Adrenal gland (tissue), 12 donors: ENCODE data around the gene BRMS1. TPM values are rescaled to one million over a fixed set of nuclear protein-coding genes. Genes with fewer than 3 reads are reported as not detected.

Experiments used
- DNase-seq, 7 donors: peaks; one replicate each; pipeline ENCODE4 v3.0.0-alpha.2; 2019 to 2020
- H3K27ac ChIP-seq, 5 donors: fragments of 200-600 bp; sonication (generic) in 4 of 5; 1 replicate in 3 of 5; 2 replicates in 2 of 5; pipeline versions ENCODE4 v1.5.1 to v1.8.0; 2016 to 2020; ENCODE audit warnings: mild to moderate bottlenecking in 1 of 5
- H3K27me3 ChIP-seq: fragments of 200-600 bp; 2 replicates; pipeline ENCODE4 v1.8.0; 2021
- H3K36me3 ChIP-seq, 2 donors: fragments of 200-600 bp; replicated peaks in 1 of 2; 1 replicate in 1 of 2; 2 replicates in 1 of 2; pipeline versions ENCODE4 v1.5.1 to v1.8.0; 2018 to 2022
- H3K4me1 ChIP-seq, 2 donors: fragments of 200-600 bp; replicated peaks in 1 of 2; 1 replicate in 1 of 2; 2 replicates in 1 of 2; pipeline versions ENCODE4 v1.5.1 to v1.8.0; 2018 to 2021
- H3K4me3 ChIP-seq, 4 donors: fragments of 200-600 bp; sonication (generic) in 3 of 4; one replicate each; pipeline ENCODE4 v1.5.1; 2016 to 2018
- H3K9me3 ChIP-seq, 3 donors: fragments of 200-600 bp; sonication (generic) in 1 of 3; replicated peaks in 1 of 3; 1 replicate in 2 of 3; 2 replicates in 1 of 3; pipeline versions ENCODE4 v1.5.1 to v1.8.0; 2016 to 2021
- POLR2A ChIP-seq, 2 donors: fragments of 450-650 bp; IDR thresholded peaks; one replicate each; pipeline ENCODE4 v1.6.1; 2017; ENCODE audit warnings: antibody characterized with exemption in 2 of 2, mild to moderate bottlenecking in 2 of 2, moderate library complexity in 1 of 2
- WGBS, 4 donors: extraction: QIAGEN DNeasy Blood & Tissue Kit in 2 of 4; methylation state at CpG; one replicate each; pipeline versions ENCODE4 v1.1.5 to v1.1.7; 2013 to 2017; 5-methylcytosine and 5-hydroxymethylcytosine counted together
- intact Hi-C, 2 donors: fragments of 100-400 bp; cut with DNase I; formaldehyde crosslinking; loops; one replicate each; pipeline versions ENCODE4 v1.14.1 to v1.15.0; 2022 to 2023
- polyA plus RNA-seq, 3 donors: library from polyadenylated mRNA; stranded (reverse); fragments of 200-250 nt in 2 of 3; fragments of 350-450 nt in 1 of 3; fragmentation: Illumina TruSeq in 1 of 3; extraction: RNeasy Lipid Tissue Mini Kit (QIAGEN cat#74804) in 1 of 3; gene quantifications; one replicate each; pipeline ENCODE4 v1.2.3, GENCODE V29; 2013 to 2014
- total RNA-seq, 9 donors: library from RNA; depleted of rRNA in 4 of 9; stranded (reverse); fragments of >200 nt in 4 of 9; fragments of 120-200 nt in 1 of 9; fragmentation: NEBNext Ultra II Directional in 1 of 9; extraction: Animal tissue kit (Norgen Biotek cat#: 25700) in 1 of 9; gene quantifications; one replicate each; pipeline versions ENCODE4 v1.1.0 to v1.2.4, GENCODE V29; 2013 to 2023
- TF ChIP-seq, protein P1 (sequence below), 6 experiments: fragments of 450-650 bp in 4 of 6; fragments of 200-600 bp in 2 of 6; sonication (generic) in 1 of 6; IDR thresholded peaks; 1 replicate in 5 of 6; 2 replicates in 1 of 6; pipeline versions ENCODE4 v1.5.1 to v1.8.0; 2016 to 2021; ENCODE audit warnings: antibody characterized with exemption in 6 of 6, mild to moderate bottlenecking in 2 of 6, moderate library complexity in 1 of 6
- donor health status: healthy with polysubstance abuse.
- donor health status: Bipolar disorder and iron deficiency.
- donor health status: DM: yes; HTN: yes; CAD: no.
- donor health status: DM: no; HTN: no; CAD: no.
- donor health status: DM: no; HTN: no; CAD: no.
- donor health status: DM: yes; HTN: yes; CAD: no.

Gene BRMS1
- total and polyA plus RNA-seq, 12 donors = 22.4 to 55.3 (median 41.7) TPM

GRCh38 chr11:66363805-66364535 lies 19.1 kb upstream of the BRMS1 start:
- 64 to 68% (median 65%) methylated on average over 6 to 15 of the region's 15 CpGs for WGBS, 4 donors
- no peaks in the 10 kb centered on the region for H3K9me3 ChIP-seq
- DNase-seq = peak in 2 of 7 donors; percentile 40 to 62
- H3K27ac ChIP-seq = no peak overlapping the region
- no peak overlapping the region for H3K4me3 ChIP-seq
- TF ChIP-seq, protein P1, sequence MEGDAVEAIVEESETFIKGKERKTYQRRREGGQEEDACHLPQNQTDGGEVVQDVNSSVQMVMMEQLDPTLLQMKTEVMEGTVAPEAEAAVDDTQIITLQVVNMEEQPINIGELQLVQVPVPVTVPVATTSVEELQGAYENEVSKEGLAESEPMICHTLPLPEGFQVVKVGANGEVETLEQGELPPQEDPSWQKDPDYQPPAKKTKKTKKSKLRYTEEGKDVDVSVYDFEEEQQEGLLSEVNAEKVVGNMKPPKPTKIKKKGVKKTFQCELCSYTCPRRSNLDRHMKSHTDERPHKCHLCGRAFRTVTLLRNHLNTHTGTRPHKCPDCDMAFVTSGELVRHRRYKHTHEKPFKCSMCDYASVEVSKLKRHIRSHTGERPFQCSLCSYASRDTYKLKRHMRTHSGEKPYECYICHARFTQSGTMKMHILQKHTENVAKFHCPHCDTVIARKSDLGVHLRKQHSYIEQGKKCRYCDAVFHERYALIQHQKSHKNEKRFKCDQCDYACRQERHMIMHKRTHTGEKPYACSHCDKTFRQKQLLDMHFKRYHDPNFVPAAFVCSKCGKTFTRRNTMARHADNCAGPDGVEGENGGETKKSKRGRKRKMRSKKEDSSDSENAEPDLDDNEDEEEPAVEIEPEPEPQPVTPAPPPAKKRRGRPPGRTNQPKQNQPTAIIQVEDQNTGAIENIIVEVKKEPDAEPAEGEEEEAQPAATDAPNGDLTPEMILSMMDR (IDR thresholded peaks at IDR 0.05) = peak in 5 of 6 experiments; percentile 32 to 50 (median 39)
- no peak for TF ChIP-seq POLR2A (IDR thresholded peaks at IDR 0.05)
- intact Hi-C loops = no loop called here
- H3K27me3 ChIP-seq = no peaks in the 10 kb centered on the region
- no peaks in the 10 kb centered on the region for H3K36me3 ChIP-seq
- H3K4me1 ChIP-seq = no peaks in the 10 kb centered on the region

DNA sequence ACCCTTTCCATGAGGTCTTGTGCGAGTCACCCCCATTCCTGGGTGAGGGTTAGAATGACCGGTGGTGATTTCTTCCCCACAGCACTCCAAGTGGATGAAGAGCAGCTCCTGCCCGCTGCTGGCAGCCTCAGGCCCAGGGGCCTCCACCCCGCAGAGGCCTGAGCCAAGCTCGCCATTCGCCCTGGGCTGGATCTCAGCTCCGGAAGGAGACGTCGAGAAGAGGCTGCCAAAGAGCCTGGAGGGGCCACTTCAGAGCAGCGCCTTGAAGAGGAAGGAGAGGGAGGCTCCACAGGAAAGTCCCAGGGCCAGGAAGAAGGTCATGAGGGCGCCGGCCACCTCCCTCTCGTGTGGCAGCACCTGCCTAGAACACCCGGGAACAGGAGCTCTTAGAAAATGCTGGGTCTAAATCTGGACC lies 18.3 kb upstream of the BRMS1 start:
- intact Hi-C loops = no loop called here

DNA sequence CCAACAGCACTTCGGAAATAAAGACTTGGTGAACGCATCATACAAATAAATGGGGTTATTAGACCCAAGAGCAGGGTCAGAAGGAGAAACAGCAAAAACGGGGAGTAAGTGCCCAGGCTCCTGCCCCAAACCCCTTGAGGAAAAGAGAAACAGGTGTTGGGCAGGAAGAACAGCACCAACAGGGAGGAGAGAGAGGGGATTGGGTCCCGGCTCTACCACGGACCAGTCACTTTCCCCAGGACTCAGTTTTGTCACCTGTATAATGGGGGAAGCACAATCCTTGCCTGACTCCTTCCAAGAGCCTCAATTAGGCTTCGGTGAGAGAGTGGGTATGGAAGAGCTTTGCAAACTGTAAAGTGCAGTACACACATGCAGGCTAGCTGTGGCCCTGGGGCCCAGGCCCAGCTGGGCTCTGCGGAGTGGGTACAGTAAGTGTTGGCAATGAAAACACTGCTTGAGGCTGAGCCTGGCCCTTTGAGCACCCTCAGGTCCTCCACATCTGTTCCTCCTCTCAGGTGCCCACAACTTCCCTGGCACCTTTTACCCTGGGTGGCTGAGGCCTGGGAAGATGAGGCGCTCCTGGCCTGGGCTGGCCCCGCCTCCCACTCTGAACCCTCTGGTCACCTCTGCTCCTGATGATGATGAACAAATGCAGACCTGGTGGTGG lies 17.7 kb upstream of the BRMS1 start:
- no peak for DNase-seq
- WGBS, 4 donors = 81 to 95% (median 83%) methylated on average over 7 to 9 of the region's 9 CpGs

More for the DNA sequence above, 18.3 kb upstream of the BRMS1 start:
- DNase-seq = no peak
- Histone ChIP-seq H3K9me3 (no peaks in the 10 kb centered on the region), H3K36me3 (no peaks in the 10 kb centered on the region), H3K27ac (no peak overlapping the region), H3K4me1 (no peaks in the 10 kb centered on the region), H3K4me3 (no peak overlapping the region), H3K27me3 (no peaks in the 10 kb centered on the region)
- WGBS, 4 donors = 79 to 95% (median 88%) methylated on average over 5 to 14 of the region's 14 CpGs
- TF ChIP-seq POLR2A (IDR thresholded peaks at IDR 0.05) = no peak
- TF ChIP-seq, protein P1 (IDR thresholded peaks at IDR 0.05) = no peak

GRCh38 chr11:66361502-66361941 lies 16.6 kb upstream of the BRMS1 start:
- H3K36me3 ChIP-seq = no peaks in the 10 kb centered on the region
- H3K27me3 ChIP-seq = no peaks in the 10 kb centered on the region
- no peaks in the 10 kb centered on the region for H3K9me3 ChIP-seq
- intact Hi-C loops = no loop called here
- 59 to 76% (median 63%) methylated on average over 5 to 6 of the region's 6 CpGs for WGBS, 4 donors
- H3K27ac ChIP-seq = no peak overlapping the region
- no peak for TF ChIP-seq POLR2A (IDR thresholded peaks at IDR 0.05)
- TF ChIP-seq, protein P1 (IDR thresholded peaks at IDR 0.05) = no peak
- H3K4me1 ChIP-seq = no peaks in the 10 kb centered on the region
- no peak overlapping the region for H3K4me3 ChIP-seq
- no peak for DNase-seq

More for the DNA sequence above, 17.7 kb upstream of the BRMS1 start:
- no peaks in the 10 kb centered on the region for H3K27me3 ChIP-seq
- intact Hi-C loops = no loop called here
- no peak overlapping the region for H3K4me3 ChIP-seq
- TF ChIP-seq POLR2A (IDR thresholded peaks at IDR 0.05) = no peak
- TF ChIP-seq, protein P1 (IDR thresholded peaks at IDR 0.05) = no peak
- no peaks in the 10 kb centered on the region for H3K4me1 ChIP-seq
- no peaks in the 10 kb centered on the region for H3K9me3 ChIP-seq
- no peak overlapping the region for H3K27ac ChIP-seq
- H3K36me3 ChIP-seq = no peaks in the 10 kb centered on the region
